ENCODE measurements around the gene TMEM243.
A peak's percentile ranks its signal among the peaks of the same experiment; 100 is the strongest.

Gene TMEM243

DNA sequence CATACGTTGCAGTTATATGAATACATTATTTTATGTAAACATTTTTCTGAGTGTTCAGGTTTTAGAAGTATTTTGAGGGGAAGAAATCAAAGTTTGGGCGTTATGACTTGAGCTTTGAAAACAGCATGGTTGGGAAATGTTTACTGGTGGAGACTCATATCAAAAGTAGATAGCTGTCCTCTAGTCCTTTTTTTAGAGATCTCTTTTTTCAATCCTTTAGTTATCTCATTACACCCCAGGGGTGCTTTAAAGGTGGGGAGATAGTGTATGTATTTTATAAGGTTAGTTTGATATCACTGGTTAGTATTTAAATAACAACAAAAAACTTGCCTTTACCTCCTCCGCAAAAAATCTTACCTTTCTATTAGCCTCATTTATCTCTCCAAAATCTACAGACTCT is 65.0 kb downstream of the TMEM243 start:
- no peak for DNase-seq

DNA sequence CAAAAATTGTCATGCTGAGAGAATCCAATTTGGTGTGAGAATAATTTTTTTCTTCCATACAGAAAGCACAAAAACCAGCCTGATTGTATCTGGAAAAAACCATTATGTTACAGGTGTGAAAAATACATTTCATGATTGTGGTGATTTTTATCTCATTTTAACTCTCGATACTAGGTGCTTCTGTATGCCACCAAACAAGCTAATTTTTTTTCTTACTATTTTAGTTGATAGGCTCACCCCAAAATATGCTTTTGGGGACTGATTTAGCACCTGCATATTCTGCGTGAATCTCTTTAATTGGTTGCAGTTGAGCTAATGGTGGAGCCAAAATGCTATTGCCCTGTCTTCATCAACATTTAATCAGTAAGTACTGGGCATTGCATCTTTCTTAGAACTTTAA is 65.4 kb downstream of the TMEM243 start:
- no peak for DNase-seq

DNA sequence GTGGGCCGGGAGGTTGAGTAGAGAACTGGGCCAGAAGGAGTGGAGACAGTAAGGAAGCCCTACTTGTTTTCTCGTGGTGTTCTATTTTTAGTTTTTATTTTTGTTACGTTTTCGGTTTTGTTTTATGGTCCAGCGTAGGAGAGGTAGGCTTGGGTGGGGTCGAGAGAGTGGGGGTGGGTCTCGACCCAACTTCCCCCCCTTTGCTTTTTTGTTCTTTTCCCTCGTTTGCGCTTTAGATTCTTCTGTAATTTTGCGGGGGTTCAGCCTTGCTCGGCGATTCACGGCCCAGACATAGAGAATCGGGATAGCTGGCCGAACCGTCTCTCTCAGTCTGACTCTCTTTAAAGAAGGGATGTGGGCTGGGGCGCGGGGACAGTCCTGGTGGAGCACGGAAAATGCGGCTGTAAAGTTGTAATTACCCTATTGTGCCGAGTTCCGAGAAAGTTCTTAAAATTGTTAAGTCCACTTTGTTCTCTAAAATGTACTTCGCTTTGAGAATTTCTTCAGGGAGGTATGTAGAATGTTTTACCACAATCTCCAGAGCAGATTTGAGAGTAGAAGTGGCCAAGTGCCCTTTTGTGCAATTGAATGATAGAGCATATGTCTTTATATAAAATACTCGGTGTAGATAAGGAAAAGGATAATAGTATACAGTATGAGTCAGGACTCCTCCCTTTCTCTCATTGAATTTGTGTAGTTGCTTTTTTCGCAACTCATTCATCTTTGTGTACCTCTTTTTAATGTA is 66.5 kb downstream of the TMEM243 start:
- no peak for DNase-seq

DNA sequence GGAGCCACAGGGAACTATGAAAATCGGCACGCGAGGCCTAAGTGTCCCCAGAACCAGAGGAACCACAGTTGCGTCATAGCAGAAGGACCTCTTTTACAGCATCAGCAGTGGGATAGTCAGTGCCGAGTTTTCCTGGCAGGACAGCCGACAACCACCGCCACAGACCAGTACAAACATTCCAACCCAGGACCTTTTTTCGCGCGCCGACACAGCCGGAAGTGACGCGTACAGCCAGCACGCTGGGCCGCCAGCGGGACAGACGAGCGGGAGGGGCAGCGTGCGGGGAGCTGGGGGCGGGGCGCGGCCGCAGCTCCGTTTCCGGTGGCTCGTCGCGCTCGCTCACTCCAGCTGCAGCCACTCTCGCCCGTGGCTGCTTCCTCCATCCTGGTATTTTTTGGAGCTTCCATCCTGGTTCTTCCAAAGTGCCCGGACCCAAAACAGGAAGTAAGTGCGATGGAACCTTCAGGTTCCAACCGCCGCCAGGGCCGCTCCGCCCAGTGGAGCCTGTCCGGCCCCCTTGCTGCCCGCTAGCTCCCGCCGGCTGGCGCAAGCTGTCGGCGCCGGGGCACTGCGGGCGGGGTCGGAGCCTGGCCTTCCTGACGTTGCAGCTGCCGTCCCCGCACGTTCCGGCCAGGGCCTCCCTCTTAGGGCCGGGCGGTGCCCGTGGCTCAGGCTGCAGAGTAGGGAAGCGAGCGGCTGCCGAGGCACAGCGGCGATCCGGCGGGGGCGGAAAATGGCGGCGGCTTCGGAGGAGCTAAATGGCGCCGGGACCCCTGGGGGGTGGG is 67.2 kb downstream of the TMEM243 start, which contains the start of gene DMTF1:
DMTF1 (plus strand) TSS at position 342 of the 785 bp plus-strand sequence. CDS start 12,489 bp downstream, outside the sequence.
- peak; percentile 72 for DNase-seq

DNA sequence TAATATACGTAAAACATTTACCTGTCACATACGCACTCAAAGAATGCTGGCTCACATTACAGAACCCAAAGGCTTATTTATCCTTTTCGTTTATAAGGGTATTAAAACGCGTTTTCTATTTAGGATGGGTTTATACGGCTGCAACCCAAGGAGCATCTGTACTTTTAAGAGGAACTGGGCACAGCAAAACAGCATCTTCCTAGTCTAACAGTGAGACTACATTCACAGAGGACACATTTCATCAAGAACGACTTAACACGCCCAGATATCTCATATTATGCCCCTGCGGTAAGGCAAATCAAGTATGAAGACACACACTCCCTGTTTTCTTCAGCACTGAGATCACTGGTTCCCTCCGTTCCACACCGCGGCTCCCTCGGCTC is 67.8 kb downstream of the TMEM243 start:
- DNase-seq = no peak

DNA sequence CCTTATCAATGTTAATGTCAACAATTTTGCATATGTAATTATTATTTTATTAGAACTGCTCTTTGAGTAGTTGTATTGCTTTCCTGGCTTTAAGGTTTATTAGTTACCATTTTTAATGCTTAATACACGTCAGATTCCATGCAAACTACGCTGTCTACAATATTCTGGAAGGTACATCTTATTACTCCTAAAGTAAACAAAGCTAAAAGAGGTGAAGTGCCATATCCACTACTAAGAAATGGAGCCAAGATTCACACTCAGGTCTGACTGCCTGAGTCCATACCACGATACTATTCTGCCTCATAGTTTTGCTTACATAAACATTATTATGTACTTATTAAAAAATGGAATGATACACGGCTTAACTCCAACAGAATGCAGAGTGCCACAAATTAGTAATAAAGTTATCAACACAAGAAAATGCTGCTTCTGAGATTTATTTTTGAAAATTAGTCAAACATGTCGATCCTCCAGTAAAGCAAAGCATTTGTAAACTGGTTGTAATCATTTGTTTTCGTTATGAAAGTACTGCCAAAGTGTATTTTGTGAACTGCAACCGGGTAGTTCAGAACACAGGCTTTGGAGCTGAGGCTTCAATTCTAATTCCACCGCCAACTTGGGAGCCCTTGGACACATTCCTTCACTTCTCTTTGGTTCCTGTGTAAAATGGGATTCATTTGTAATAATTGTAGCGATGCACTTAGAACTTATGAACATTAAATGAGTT is 68.4 kb downstream of the TMEM243 start:
- no peak for DNase-seq

DNA sequence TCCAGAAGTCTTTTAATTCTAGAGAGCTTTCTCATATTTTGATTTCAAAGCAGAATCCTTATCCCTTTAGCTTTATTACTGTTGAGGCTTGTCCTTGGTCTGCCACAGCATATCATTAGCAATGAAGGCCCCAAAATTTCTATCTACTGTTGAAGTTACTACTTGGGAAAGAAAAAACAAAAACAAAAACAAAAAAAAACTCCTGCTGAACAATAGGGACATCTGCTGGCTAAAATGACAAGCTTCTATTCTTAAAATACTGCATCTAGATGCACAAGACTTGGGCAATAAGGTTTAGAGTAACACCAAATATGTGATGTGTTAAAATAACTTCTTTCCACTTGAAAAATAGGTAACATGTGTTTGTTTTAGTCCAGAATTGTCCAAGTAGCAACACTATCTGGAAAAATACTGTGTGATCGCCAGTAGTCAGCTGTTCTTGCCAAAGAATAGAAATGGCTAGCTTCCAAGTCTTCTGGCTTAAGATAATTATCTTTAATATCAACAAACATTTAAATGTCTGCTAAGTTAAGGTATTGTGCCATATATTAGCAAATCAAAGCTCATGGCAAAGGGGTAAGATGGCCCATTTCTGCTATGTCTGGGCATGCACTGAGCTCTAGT is 71.1 kb downstream of the TMEM243 start:
- no peak for DNase-seq

DNA sequence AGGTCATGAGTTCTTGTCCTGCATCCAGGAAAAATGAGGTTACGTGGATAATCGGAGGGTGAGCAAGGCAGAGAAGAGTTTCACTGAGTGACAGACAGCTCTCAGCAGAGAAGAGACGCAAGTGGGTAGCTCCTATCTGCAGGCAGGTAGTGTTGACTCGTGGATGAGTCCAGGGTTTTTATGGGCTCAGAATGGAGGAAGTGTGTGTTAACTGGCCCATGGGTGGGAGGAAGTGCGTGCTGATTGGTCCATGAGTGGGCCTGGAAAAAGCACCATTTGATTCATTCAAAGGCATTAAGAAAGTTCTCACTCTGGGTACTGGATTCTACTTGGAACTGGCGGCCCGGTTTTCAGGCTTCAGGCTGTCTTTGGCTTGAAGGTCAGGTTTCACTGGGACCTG is 72.0 kb downstream of the TMEM243 start:
- DNase-seq = no peak

DNA sequence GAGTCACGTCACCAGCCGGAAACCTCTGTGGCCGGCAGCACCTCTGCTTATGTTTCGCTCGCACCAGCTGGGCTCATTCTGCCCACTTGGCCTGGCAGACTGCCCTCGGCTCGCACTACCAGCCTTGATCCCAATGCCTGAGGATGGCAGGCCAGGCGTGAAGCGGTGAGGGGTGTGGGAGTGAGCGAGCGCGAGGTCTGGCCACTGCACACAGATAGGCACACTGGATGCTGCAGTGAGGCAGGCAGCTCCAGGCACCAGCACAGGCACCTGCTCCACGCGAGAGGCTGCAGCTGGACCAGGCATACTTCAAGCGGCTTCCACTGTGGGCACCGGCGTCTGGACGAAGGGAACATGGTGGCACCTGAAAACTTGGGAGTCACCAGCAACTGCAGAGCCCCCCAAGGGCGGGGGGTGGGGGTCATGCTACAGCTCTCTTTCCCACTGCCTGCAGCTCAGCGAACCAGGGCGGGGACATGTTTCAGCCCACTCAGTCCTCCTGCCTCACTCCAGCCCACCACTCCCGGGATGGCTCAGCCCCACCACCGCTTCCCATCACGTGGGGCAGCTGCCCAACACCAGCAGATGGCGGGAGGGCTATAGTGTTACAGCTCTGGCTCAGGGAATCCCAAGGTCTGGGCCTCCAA is 72.7 kb downstream of the TMEM243 start:
- no peak for DNase-seq

Measured in NCI-H510A (cell line).